Neuronal stem cell (in vitro differentiated cells): ENCODE data around the gene ZNHIT3.
"Not testable (repeated sequence)": the region's sequence is repeated elsewhere in the genome, so short reads cannot be mapped to it uniquely, and the experiment has no call there.

Experiments used
- DNase-seq: peaks from one replicate; pipeline ENCODE4 v3.0.0-alpha.2; 2013; ENCODE audit warnings: low spot score
- H2AFZ ChIP-seq: one replicate; pipeline ENCODE4 v1.6.1; 2013; ENCODE audit warnings: mild to moderate bottlenecking, low read length, inconsistent platforms
- H2AK5ac ChIP-seq: 2 replicates; pipeline ENCODE4 v1.6.1; 2013; ENCODE audit warnings: low read depth, mild to moderate bottlenecking, inconsistent platforms, low read length, moderate library complexity, mixed read lengths
- H2BK120ac ChIP-seq: 2 replicates; pipeline ENCODE4 v1.6.1; 2013; ENCODE audit warnings: low read depth, mild to moderate bottlenecking, inconsistent platforms, low read length, moderate library complexity, mixed read lengths
- H2BK12ac ChIP-seq: one replicate; pipeline ENCODE4 v1.6.1; 2013; ENCODE audit warnings: low read length, inconsistent platforms
- H2BK15ac ChIP-seq: 2 replicates; pipeline ENCODE4 v1.6.1; 2013; ENCODE audit warnings: mild to moderate bottlenecking, low read length, inconsistent platforms, mixed read lengths
- H2BK5ac ChIP-seq: one replicate; pipeline ENCODE4 v1.6.1; 2013; ENCODE audit warnings: inconsistent platforms, mild to moderate bottlenecking, low read length, moderate library complexity
- H3K14ac ChIP-seq: one replicate; pipeline ENCODE4 v1.6.1; 2013; ENCODE audit warnings: low read length, inconsistent platforms
- H3K18ac ChIP-seq: 2 replicates; pipeline ENCODE4 v1.6.1; 2013; ENCODE audit warnings: low read length, inconsistent platforms
- H3K23ac ChIP-seq: 2 replicates; pipeline ENCODE4 v1.6.1; 2013; ENCODE audit warnings: low read depth, mild to moderate bottlenecking, mixed read lengths, low read length, inconsistent platforms; ENCODE audit not compliant: poor library complexity
- H3K27ac ChIP-seq: replicated peaks from 3 replicates; pipeline ENCODE4 v1.5.1; 2013; ENCODE audit warnings: low read length, inconsistent platforms
- H3K27me3 ChIP-seq, 3 experiments: 2 replicates each; pipeline ENCODE4 v1.6.1; 2013; ENCODE audit warnings: low read length in 3 of 3, mild to moderate bottlenecking in 2 of 3, inconsistent platforms in 1 of 3, low read depth in 1 of 3, mixed read lengths in 1 of 3, moderate library complexity in 1 of 3; ENCODE audit not compliant: control insufficient read depth in 3 of 3, insufficient read depth in 3 of 3
- H3K36me3 ChIP-seq, 2 donors: replicated peaks in 1 of 2; 2 replicates each; pipeline ENCODE4 v1.6.1; 2013; ENCODE audit warnings: low read length in 2 of 2; ENCODE audit not compliant: control insufficient read depth in 2 of 2, insufficient read depth in 2 of 2
- H3K4ac ChIP-seq: 2 replicates; pipeline ENCODE4 v1.6.1; 2013; ENCODE audit warnings: inconsistent platforms, mild to moderate bottlenecking, low read length, moderate library complexity
- H3K4me1 ChIP-seq, 2 donors: 1 replicate in 1 of 2; 2 replicates in 1 of 2; pipeline ENCODE4 v1.6.1; 2013; ENCODE audit warnings: low read length in 2 of 2, low read depth in 1 of 2; ENCODE audit not compliant: control insufficient read depth in 2 of 2, insufficient read depth in 1 of 2
- H3K4me2 ChIP-seq: one replicate; pipeline ENCODE4 v1.6.1; 2013; ENCODE audit warnings: mild to moderate bottlenecking, low read length, inconsistent platforms; ENCODE audit not compliant: insufficient read depth, poor library complexity, severe bottlenecking
- H3K4me3 ChIP-seq, 2 donors: 2 replicates each; pipeline ENCODE4 v1.5.1; 2013; ENCODE audit warnings: low read length in 2 of 2, mild to moderate bottlenecking in 2 of 2, inconsistent platforms in 1 of 2, moderate library complexity in 1 of 2
- H3K79me1 ChIP-seq: one replicate; pipeline ENCODE4 v1.6.1; 2013; ENCODE audit warnings: low read depth, mild to moderate bottlenecking, inconsistent platforms, low read length, moderate library complexity
- H3K9ac ChIP-seq: one replicate; pipeline ENCODE4 v1.6.1; 2013; ENCODE audit warnings: mild to moderate bottlenecking, low read depth, low read length, inconsistent platforms; ENCODE audit not compliant: poor library complexity
- H3K9me3 ChIP-seq, 2 donors: replicated peaks in 1 of 2; 2 replicates each; pipeline versions ENCODE3 to v1.6.1; 2013; ENCODE audit warnings: low read length in 2 of 2, mild to moderate bottlenecking in 2 of 2, inconsistent platforms in 1 of 2, low read depth in 1 of 2, mixed read lengths in 1 of 2, moderate library complexity in 1 of 2; ENCODE audit not compliant: control insufficient read depth in 2 of 2, insufficient read depth in 1 of 2
- H4K8ac ChIP-seq: one replicate; pipeline ENCODE4 v1.6.1; 2013; ENCODE audit warnings: low read depth, mild to moderate bottlenecking, inconsistent platforms, low read length, moderate library complexity
- H4K91ac ChIP-seq: one replicate; pipeline ENCODE4 v1.6.1; 2013; ENCODE audit warnings: low read length, low read depth, mild to moderate bottlenecking, inconsistent platforms; ENCODE audit not compliant: poor library complexity
- WGBS, 2 donors: extraction: QIAGEN DNeasy Blood & Tissue Kit; methylation state at CpG; one replicate each; pipeline ENCODE4 v1.1.7; 2013; ENCODE audit warnings: missing lambda C conversion rate in 2 of 2, mixed read lengths in 1 of 2; ENCODE audit not compliant: insufficient read length in 2 of 2, insufficient replicate concordance in 1 of 2; ENCODE audit errors: extremely low coverage in 2 of 2; 5-methylcytosine and 5-hydroxymethylcytosine counted together

ZNHIT3 gene

GRCh38 chr17:36452888-36453287, 33.6 kb upstream of the ZNHIT3 start:
- not testable (repeated sequence) for H3K36me3 ChIP-seq, H3K4ac ChIP-seq, H2AFZ ChIP-seq, H3K27me3 ChIP-seq, DNase-seq, H3K4me3 ChIP-seq, H3K27ac ChIP-seq, H4K91ac ChIP-seq, H3K4me1 ChIP-seq, H3K23ac ChIP-seq, H2BK120ac ChIP-seq, H2BK15ac ChIP-seq, H3K79me1 ChIP-seq, H3K9me3 ChIP-seq, H3K4me2 ChIP-seq, H3K18ac ChIP-seq, H2BK12ac ChIP-seq, H2AK5ac ChIP-seq, H4K8ac ChIP-seq, H2BK5ac ChIP-seq, H3K9ac ChIP-seq, H3K14ac ChIP-seq
- WGBS, 2 donors, result no CpG with 5 or more reads among the region's 9 CpGs

GRCh38 chr17:36457701-36458100, 28.8 kb upstream of the ZNHIT3 start:
- not testable (repeated sequence) for H3K23ac ChIP-seq, H3K4me1 ChIP-seq, H3K4me2 ChIP-seq, H2BK5ac ChIP-seq, H3K14ac ChIP-seq, H4K91ac ChIP-seq, H2BK120ac ChIP-seq, H3K79me1 ChIP-seq, DNase-seq, H2BK12ac ChIP-seq, H3K36me3 ChIP-seq, H2AFZ ChIP-seq, H3K4me3 ChIP-seq, H3K9me3 ChIP-seq, H2AK5ac ChIP-seq, H3K4ac ChIP-seq, H3K18ac ChIP-seq, H2BK15ac ChIP-seq, H3K27ac ChIP-seq, H3K9ac ChIP-seq, H4K8ac ChIP-seq
- H3K27me3 ChIP-seq, result peaks cover 0 to 19% (median 0%) of the 10 kb centered on the region in 3 experiments
- no CpG with 5 or more reads among the region's 9 CpGs for WGBS, 2 donors

GRCh38 chr17:36459045-36459444, 27.4 kb upstream of the ZNHIT3 start:
- no peak overlapping the region for H3K27ac ChIP-seq
- no peak overlapping the region for H3K14ac ChIP-seq
- no peak overlapping the region for H4K8ac ChIP-seq
- H4K91ac ChIP-seq, result no peak overlapping the region
- H3K4me3 ChIP-seq, result no peak overlapping the region
- H3K27me3 ChIP-seq, result peaks cover 0 to 19% (median 0%) of the 10 kb centered on the region in 3 experiments
- no peak overlapping the region for H3K4ac ChIP-seq
- H2BK12ac ChIP-seq, result no peak overlapping the region
- no peaks in the 10 kb centered on the region for H3K9me3 ChIP-seq
- H3K79me1 ChIP-seq, result no peaks in the 10 kb centered on the region
- H3K4me1 ChIP-seq, result peaks cover 0 to 3% of the 10 kb centered on the region in 2 donors
- H3K23ac ChIP-seq, result no peak overlapping the region
- no peak overlapping the region for H3K18ac ChIP-seq
- no peak overlapping the region for H2BK120ac ChIP-seq
- no CpG with 5 or more reads among the region's 5 CpGs for WGBS, 2 donors
- no peak overlapping the region for H3K4me2 ChIP-seq
- H2AK5ac ChIP-seq, result no peak overlapping the region
- H2BK15ac ChIP-seq, result no peak overlapping the region
- no peak for DNase-seq
- H3K36me3 ChIP-seq, result no peaks in the 10 kb centered on the region
- H3K9ac ChIP-seq, result no peak overlapping the region
- no peak overlapping the region for H2BK5ac ChIP-seq
- H2AFZ ChIP-seq, result no peak overlapping the region

GRCh38 chr17:36459601-36460000, 26.9 kb upstream of the ZNHIT3 start:
- Histone ChIP-seq H2AFZ (no peak overlapping the region), H3K79me1 (no peaks in the 10 kb centered on the region), H2BK15ac (no peak overlapping the region), H3K14ac (no peak overlapping the region), H2BK5ac (no peak overlapping the region), H3K4me3 (no peak overlapping the region), H2BK12ac (no peak overlapping the region), H2BK120ac (no peak overlapping the region), H3K23ac (peak overlapping the region; percentile 3), H3K18ac (peak overlapping the region; percentile 42), H4K8ac (no peak overlapping the region), H3K9ac (no peak overlapping the region), H3K4ac (no peak overlapping the region), H3K36me3 (no peaks in the 10 kb centered on the region), H4K91ac (no peak overlapping the region), H3K27me3 (peaks cover 0 to 19% (median 4%) of the 10 kb centered on the region in 3 experiments), H3K27ac (no peak overlapping the region), H3K9me3 (no peaks in the 10 kb centered on the region), H3K4me1 (peaks cover 0 to 3% of the 10 kb centered on the region in 2 donors), H3K4me2 (no peak overlapping the region), H2AK5ac (no peak overlapping the region)
- WGBS, 2 donors, result no CpG with 5 or more reads among the region's 7 CpGs
- no peak for DNase-seq
